Erythroblast (primary cell): ENCODE measurements around the gene KLK5.

Experiments
- DNase-seq, 2 experiments: peaks; one replicate each; lab custom pipeline; 2025; lab: John Stamatoyannopoulos, UW
- GATA1 ChIP-seq: IDR thresholded peaks from 2 replicates; pipeline ENCODE4 v1.6.1; 2011; ENCODE audit warnings: low read depth, mild to moderate bottlenecking, control low read depth, low read length, moderate library complexity
- POLR2A ChIP-seq: IDR thresholded peaks from 2 replicates; pipeline ENCODE4 v1.6.1; 2011; ENCODE audit warnings: mild to moderate bottlenecking, low read length

The KLK5 gene

DNA sequence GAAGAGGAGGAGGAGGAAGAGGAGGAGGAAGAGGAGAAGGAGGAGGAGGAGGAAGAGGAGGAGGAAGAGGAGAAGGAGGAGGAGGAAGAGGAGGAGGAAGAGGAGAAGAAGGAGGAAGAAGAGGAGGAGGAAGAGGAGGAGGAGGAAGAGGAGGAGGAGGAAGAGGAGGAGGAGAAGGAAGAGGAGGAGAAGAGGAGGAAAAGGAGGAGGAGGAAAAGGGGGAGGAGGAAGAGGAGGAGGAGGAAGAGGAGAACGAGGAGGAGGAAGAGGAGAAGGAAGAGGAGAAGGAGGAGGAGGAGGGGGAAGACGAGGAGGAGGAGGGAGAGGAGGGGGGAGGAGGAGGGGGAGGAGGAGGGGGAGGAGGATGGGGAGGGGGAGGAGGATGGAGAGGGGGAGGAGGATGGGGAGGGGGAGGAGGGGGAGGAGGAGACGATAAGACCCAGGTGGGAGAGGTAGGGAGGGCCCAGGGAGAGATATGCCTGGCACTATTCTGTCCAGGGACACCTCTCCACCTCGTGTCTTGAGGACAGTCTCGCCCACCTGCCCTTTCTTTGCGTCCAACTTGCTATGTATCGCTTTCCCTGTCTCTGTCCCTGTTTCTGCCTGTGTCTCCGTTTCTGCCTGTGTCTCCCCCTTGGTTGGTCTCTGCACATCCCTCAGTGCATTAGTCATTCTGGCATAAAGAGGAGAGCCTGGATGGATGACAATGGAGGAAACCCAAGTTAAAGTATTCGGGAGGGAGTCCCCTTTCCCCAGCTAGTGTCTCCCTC is 7.1 kb upstream of the KLK5 start:
- no peak for DNase-seq
- TF ChIP-seq POLR2A, result no peak
- no peak for TF ChIP-seq GATA1

DNA sequence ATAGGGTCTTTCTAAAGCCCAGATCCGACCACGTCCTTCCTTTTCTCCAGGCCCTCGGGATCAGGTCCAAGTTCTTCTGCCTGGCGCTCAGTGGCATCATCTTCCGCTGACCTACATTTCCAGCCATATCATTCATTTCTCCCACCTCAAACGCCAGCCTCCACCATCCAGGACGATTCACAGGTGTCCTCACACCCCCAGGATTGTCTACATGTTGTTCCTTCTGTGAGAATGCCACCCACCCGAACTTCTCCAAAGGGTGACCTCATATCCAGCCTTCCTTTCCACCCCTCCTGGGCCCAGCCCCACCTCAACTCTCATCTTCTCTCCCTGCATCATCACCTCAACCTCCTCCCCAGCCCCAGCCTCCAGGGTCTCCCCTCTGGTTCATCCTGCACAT is 4.7 kb upstream of the KLK5 start:
- TF ChIP-seq GATA1, result no peak
- no peak for TF ChIP-seq POLR2A
- no peak for DNase-seq

DNA sequence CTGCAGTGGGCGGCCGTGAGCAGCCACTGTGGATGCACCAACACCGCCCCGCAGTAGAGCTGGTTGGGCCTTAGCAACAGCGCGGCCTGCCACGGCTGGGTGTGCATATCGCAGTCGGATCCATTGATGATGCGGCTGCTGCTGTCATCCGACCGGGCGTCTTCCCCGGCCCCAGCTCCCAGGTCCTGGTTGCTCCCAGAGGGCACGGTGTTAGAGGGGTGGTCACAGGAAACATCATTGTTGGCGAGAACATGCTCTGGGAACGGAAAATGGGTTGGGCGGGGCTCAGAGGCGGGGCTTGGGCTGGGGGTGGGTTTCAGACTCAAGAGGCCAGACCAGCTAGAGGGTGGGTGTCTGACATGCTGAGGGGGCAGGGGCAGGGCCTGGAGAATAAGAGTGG is 3.0 kb downstream of the KLK5 start:
- TF ChIP-seq POLR2A (no peak), GATA1 (no peak)
- no peak for DNase-seq

DNA sequence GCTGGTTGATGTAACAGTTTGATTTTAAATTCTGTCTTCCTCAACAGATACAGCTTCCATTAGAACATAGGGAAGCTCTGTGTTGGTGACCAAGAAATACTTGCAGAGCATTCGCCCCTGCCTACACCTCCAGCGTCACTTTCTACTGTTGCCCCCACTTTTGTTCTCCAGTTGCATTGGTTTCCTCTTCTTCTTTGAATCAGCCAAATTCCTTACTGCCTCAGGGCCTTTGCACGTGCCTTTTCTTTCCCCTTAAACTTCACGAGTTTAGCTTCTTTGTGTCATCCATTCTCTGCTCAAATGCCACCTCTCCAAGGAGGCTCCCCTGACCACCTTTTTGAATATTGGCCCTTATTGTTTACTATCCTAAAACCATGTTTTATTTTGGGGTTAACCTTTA is 5.7 kb downstream of the KLK5 start:
- TF ChIP-seq GATA1 (no peak), POLR2A (no peak)
- DNase-seq, result no peak

DNA sequence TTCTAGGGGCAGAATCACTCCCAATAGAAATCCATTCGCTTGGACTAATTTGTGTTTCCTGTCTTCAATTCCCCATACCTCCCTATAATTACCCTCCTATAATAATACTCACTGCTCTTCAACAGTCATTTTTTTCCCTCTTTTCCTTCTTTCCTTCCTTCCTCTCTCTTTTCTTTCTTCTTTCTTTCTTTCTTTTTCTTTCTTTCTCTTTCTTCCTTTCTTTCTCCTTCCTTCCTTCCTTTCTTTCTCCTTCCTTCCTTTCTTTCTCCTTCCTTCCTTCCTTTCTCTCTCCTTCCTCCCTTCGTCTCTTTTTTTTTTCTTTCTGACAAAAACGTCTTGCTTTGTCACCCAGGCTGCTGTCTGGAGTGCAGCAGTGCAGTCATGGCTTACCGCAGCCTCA is 8.0 kb downstream of the KLK5 start:
- TF ChIP-seq GATA1, result no peak
- no peak for TF ChIP-seq POLR2A
- DNase-seq, result no peak

DNA sequence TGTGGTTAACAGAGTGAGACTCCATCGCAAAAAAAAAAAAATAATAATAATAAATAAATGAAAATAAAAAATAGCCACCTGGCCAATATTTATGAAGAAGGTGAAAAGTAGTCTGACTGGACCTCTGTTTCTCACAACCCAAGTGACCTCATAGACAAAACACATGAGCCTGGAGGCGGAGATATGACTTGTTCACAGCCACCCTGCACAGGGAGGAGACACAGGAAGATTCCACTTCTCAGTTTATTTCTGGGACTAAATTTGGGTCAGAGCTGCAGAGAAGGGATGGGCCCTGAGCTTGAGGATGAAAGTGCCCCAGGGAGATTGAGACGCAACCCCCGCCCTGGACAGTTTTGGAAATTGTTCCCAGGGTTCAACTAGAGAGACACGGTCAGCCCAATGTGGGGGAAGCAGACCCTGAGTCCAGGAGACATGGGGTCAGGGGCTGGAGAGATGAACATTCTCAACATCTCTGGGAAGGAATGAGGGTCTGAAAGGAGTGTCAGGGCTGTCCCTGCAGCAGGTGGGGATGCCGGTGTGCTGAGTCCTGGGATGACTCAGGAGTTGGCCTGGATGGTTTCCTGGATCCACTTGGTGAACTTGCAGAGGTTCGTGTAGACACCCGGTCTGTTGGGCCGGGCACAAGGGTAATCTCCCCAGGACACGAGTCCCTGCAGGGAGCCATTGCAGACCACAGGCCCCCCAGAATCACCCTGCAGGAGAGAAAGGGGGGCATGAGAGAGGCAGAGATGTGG is 9.6 kb downstream of the KLK5 start:
- TF ChIP-seq GATA1 (no peak), POLR2A (no peak)

DNA sequence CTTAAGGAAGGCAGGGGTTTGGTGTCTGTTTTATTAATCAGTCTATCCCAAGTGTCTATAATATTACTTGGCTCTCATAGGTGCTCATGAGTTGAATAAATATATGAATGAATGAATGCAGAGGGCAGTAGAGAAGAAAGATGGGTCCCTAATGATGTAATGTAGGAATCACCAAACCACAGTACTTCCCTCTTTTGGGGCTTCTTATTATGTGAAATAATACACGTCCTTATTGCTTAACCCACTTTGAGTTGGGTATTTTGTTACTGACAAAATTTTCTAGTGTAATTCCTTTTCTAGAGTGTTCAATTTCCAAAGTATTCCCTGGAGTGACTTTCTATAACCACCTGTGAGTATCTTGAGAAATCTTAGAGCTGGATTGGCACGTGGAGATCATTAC is 13.2 kb downstream of the KLK5 start:
- TF ChIP-seq POLR2A (no peak), GATA1 (no peak)
- DNase-seq, result no peak

More for the DNA sequence above, 9.6 kb downstream of the KLK5 start:
- no peak for DNase-seq

DNA sequence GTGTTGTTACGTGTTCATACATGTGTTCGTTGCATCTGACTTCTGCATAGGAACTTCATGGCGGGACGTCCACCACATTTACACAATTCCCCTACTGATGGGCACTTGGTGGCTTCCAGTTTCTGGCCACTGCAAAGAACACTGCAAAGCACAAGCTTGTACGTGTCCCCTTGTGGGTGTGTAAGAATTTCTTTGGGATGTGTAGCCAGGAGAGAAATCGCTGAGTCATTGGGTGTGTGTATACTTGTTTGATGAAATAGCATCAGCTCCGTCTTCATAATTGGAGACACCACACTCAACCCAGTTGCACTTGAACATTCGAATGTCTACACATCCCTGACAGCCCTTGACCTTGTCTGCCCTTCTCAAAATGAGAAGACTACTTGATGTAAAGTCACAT is 19.2 kb downstream of the KLK5 start:
- peak; percentile 46 to 71 for DNase-seq

DNA sequence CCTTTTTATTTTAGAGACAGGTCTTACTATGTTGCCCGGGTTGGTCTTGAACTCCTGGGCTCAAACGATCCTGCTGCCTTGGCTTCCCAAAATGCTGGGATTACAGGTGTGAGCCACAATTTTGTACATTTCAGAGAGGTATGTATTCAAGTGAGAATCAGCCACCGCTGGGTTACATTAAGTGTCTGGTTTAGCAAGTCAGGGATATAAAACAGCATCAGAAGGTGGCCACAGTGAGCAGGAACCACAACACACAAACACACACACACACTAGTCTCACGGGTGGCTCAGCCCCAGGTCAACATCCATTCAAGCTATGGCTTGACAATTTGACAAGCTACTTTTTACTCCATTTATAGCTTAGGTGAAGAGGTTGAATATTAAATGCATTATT is 20.2 kb downstream of the KLK5 start:
- DNase-seq, result no peak
- TF ChIP-seq GATA1 (no peak), POLR2A (no peak)

More for the DNA sequence above, 19.2 kb downstream of the KLK5 start:
- no peak for TF ChIP-seq GATA1
- TF ChIP-seq POLR2A, result no peak

DNA sequence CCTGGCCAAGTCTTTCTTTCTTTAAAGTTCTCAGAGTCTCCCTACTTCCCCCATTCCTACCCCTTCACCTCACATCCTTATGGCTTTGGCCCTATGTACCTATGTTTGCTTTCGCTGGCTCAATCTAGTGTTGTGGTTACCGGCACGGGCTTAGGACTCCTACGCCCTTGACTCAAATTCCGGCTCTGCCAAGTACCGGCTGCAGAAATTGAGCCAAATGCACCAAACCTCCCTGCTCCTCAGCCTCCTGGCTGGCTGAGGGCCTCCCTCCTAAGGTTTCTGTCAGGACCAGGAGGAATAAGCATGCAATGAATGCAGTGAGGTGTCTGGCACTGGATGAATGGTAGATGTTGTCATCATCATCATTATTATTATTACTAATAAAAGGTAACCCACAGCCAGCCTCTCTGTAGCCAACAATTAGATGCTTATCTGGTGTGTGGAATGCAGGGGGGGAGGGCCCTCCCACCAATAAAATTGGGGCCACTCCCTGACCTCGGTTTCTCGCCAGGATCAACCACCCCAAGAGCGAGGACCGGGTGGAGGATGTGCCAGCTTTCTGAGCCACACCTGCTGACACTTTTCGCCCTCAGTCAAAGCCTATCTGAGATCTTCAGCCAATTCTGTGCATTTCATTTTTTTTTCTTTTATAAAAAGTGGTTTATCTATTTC is 20.7 kb downstream of the KLK5 start:
- TF ChIP-seq POLR2A (no peak), GATA1 (no peak)
- no peak for DNase-seq

DNA sequence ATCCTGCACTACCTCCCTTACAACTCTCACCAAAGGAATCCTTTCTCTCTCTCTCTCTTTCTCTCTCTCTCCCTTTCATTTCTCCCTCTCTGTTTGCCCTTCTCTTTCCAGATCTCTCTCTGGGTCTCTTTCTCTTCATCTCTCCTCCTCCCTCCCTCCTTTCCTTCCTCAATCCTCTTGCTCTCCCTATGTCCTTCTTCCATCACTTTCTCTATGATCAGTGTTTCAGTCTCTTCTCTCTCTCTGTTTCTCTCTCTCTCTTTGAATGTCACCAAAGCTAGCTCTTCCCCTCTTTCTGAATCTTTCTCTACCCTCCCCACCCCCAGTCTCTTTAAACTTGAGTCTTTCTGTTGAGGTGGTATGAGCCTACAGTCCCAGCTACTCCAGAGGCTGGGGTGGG is 21.8 kb downstream of the KLK5 start:
- no peak for DNase-seq
- TF ChIP-seq POLR2A (no peak), GATA1 (no peak)

DNA sequence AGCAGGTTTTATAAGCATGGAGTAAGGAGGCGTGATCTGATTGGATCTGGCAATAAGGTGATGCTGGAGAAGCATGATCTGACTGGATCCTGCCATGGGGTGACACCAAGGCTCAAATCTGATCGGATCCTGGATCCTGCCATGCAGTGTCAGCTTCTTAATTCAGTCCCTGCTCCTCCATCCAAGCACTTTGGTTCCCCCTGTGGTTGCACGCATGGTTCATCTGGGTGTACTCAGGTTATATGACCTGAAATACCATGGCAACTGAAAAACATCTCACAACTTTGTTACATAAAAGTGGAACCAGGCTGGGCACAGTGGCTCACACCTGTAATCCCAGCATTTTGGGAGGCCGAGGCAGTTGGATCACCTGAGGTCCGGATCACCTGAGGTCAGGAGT is 24.0 kb downstream of the KLK5 start:
- TF ChIP-seq POLR2A (no peak), GATA1 (no peak)
- DNase-seq, result no peak

DNA sequence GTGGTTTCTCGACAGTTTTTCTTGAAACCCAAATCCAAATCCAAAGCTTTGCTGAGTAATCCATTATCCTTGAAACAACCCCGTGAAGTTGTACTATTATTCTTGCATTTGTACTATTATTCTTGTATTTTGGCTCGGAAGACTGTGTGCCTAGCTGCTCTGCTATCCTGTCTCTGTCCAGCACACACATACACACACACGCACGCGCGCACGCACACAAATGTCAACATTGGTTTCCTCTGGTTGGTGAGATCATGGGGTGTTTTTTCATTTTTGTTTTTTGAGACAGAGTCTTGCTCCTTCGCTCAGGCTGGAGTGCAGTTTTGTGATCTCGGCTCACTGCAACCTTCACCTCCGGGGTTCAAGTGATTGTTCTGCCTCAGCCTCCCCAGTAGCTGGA is 26.7 kb downstream of the KLK5 start:
- DNase-seq, result no peak
- TF ChIP-seq GATA1 (no peak), POLR2A (no peak)

DNA sequence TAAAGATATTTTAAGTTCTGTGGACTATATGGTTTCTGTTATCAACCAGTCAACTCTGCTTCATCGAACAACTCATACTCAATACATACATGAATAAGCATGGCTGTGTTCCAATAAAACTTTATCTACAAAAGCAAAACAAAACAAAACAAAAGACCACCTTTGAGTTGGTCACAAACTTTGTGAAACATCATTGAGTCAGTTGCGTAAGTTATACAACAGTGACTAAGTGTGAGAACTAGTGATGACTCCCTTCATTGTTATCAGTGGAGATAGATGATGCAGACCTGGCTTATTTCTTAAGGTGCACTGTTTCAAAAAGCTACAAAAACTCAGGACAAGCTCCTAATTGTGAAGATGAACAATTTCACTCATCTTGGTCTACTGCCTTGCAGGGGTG is 27.1 kb downstream of the KLK5 start:
- TF ChIP-seq GATA1, result no peak
- no peak for TF ChIP-seq POLR2A
- no peak for DNase-seq
